HG03060 (cell line): Measurements from ENCODE around the gene GYPB.
"Not testable (repeated sequence)": the region's sequence is repeated elsewhere in the genome, so short reads cannot be mapped to it uniquely, and the experiment has no call there.

Experiments used
- ATAC-seq: cut with Tn5 transposase; IDR thresholded peaks from one replicate; pipeline ENCODE4 v1.9.1; 2021; ENCODE audit warnings: low read depth, moderate number of reproducible peaks; ENCODE audit not compliant: unreplicated experiment

GYPB gene

DNA sequence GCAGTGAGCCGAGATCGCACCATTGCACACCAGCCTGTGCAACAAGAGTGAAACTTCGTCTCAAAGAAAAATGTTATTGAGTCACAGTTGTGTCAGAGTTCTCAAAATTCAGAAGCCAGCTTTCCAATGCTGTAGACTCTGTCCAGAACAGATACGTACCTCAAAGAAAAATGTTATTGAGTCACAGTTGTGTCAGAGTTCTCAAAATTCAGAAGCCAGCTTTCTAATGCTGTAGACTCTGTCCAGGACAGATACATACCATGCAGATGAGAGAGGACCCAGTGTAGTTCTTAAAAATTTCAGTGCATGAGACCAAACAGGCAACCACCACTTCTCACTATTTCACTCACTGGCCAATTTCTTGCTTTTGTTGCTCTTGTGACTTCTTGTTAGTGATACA lies 68.2 kb downstream of the GYPB start:
- ATAC-seq = not testable (repeated sequence)

DNA sequence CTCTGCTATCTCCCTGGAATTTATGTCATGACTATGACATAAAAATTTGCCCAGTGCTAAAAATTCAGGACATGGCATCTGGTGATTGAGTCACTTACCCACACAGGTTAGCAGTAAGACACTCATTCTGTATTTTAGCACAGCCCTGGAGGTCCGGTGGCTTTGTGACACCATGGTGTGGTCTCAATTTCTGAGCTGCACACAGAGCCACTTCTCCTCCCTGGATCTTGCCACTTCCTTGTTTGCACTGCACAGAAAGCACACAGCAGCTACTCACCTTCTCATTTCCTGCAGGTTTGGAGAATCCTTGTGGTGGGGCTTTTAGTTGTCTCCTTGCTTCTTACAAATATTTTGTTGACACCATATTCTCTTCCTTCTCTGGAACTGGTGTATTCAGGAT lies 69.0 kb downstream of the GYPB start:
- ATAC-seq = not testable (repeated sequence)

GRCh38 chr4:143947493-143947892 lies 71.7 kb downstream of the GYPB start:
- not testable (repeated sequence) for ATAC-seq
